HEK293 (cell line): ENCODE measurements around the gene JAM3.

ENCODE experiments used
- CTCF ChIA-PET: fragments of 350-600 bp; formaldehyde crosslinking; extraction: SDS; loops from one replicate; lab custom pipeline; 2021; ENCODE audit warnings: antibody characterized with exemption; lab: Yijun Ruan, JAX
- POLR2A ChIA-PET: fragments of 300-600 bp; formaldehyde crosslinking; extraction: SDS; loops from one replicate; lab custom pipeline; 2020; ENCODE audit warnings: antibody characterized with exemption, inconsistent platforms; lab: Yijun Ruan, JAX
- H3K27ac ChIP-seq: fragments of 200-500 bp; sonication (Bioruptor generic); 2 replicates; pipeline ENCODE4 v1.5.1; 2014; ENCODE audit warnings: low read depth, low read length, control low read depth, inconsistent platforms; ENCODE audit errors: extremely low read depth
- H3K36me3 ChIP-seq, 2 experiments: fragments of 200-500 bp in 1 of 2; sonication (Bioruptor generic) in 1 of 2; 1 replicate in 1 of 2; 2 replicates in 1 of 2; pipeline ENCODE4 v1.5.1; 2014 to 2017; ENCODE audit warnings: inconsistent platforms in 2 of 2, low read length in 2 of 2; ENCODE audit not compliant: control insufficient read depth in 2 of 2, insufficient read depth in 1 of 2
- H3K4me1 ChIP-seq: fragments of 200-500 bp; sonication (Bioruptor generic); 2 replicates; pipeline ENCODE4 v1.5.1; 2014; ENCODE audit warnings: mild to moderate bottlenecking, low read length, inconsistent platforms; ENCODE audit not compliant: control insufficient read depth, insufficient read depth
- H3K4me3 ChIP-seq: 2 replicates; pipeline ENCODE4 v1.5.1; 2011; ENCODE audit warnings: low read depth, mild to moderate bottlenecking, control low read depth, low read length, moderate library complexity
- H3K9me3 ChIP-seq: fragments of 200-500 bp; sonication (Bioruptor generic); 2 replicates; pipeline ENCODE4 v1.5.1; 2014; ENCODE audit warnings: low read depth, low read length, inconsistent platforms; ENCODE audit not compliant: control insufficient read depth, insufficient read depth
- GLI4 ChIP-seq: fragments of 450-650 bp; formaldehyde crosslinking; IDR thresholded peaks from 2 replicates; pipeline ENCODE4 v1.5.1; 2016; ENCODE audit warnings: missing biosample characterization, missing genetic modification characterization
- GLIS2 ChIP-seq: fragments of 450-650 bp; formaldehyde crosslinking; IDR thresholded peaks from 2 replicates; pipeline ENCODE4 v1.5.1; 2016; ENCODE audit warnings: missing biosample characterization, missing genetic modification characterization
- KLF17 ChIP-seq: fragments of 450-650 bp; formaldehyde crosslinking; IDR thresholded peaks from 2 replicates; pipeline ENCODE4 v1.5.1; 2016; ENCODE audit warnings: missing biosample characterization, missing genetic modification characterization
- RBAK ChIP-seq: fragments of 450-650 bp; formaldehyde crosslinking; IDR thresholded peaks from 2 replicates; pipeline ENCODE4 v1.5.1; 2016; ENCODE audit warnings: missing biosample characterization, missing genetic modification characterization
- REST ChIP-seq: fragments of 450-650 bp; formaldehyde crosslinking; IDR thresholded peaks from 2 replicates; pipeline ENCODE4 v1.5.1; 2016; ENCODE audit warnings: missing biosample characterization, missing genetic modification characterization
- SP7 ChIP-seq: fragments of 450-650 bp; formaldehyde crosslinking; IDR thresholded peaks from 2 replicates; pipeline ENCODE4 v1.5.1; 2016; ENCODE audit warnings: missing biosample characterization, missing genetic modification characterization
- YY2 ChIP-seq: fragments of 450-650 bp; formaldehyde crosslinking; IDR thresholded peaks from 2 replicates; pipeline ENCODE4 v1.5.1; 2016; ENCODE audit warnings: missing biosample characterization, missing genetic modification characterization
- ZBTB10 ChIP-seq: fragments of 450-650 bp; formaldehyde crosslinking; IDR thresholded peaks from 2 replicates; pipeline ENCODE4 v1.5.1; 2016; ENCODE audit warnings: missing biosample characterization, missing genetic modification characterization
- ZBTB17 ChIP-seq: fragments of 450-650 bp; formaldehyde crosslinking; IDR thresholded peaks from 2 replicates; pipeline ENCODE4 v1.5.1; 2016; ENCODE audit warnings: missing biosample characterization, missing genetic modification characterization
- ZBTB44 ChIP-seq: fragments of 450-650 bp; IDR thresholded peaks from 2 replicates; pipeline ENCODE4 v1.5.1; 2018; ENCODE audit warnings: missing biosample characterization, mild to moderate bottlenecking, missing genetic modification characterization
- ZBTB8A ChIP-seq: fragments of 450-650 bp; formaldehyde crosslinking; IDR thresholded peaks from 2 replicates; pipeline ENCODE4 v1.5.1; 2016; ENCODE audit warnings: missing biosample characterization, missing genetic modification characterization
- ZFHX2 ChIP-seq: fragments of 450-650 bp; formaldehyde crosslinking; conservative IDR thresholded peaks from 2 replicates; pipeline ENCODE4 v1.5.1; 2016; ENCODE audit warnings: missing biosample characterization, missing genetic modification characterization
- ZNF133 ChIP-seq: fragments of 450-650 bp; formaldehyde crosslinking; IDR thresholded peaks from 2 replicates; pipeline ENCODE4 v1.5.1; 2016; ENCODE audit warnings: missing biosample characterization, missing genetic modification characterization
- ZNF138 ChIP-seq: fragments of 450-650 bp; formaldehyde crosslinking; IDR thresholded peaks from 2 replicates; pipeline ENCODE4 v1.5.1; 2016; ENCODE audit warnings: missing biosample characterization, missing genetic modification characterization, borderline replicate concordance
- ZNF157 ChIP-seq: fragments of 450-650 bp; formaldehyde crosslinking; IDR thresholded peaks from 2 replicates; pipeline ENCODE4 v1.5.1; 2016; ENCODE audit warnings: missing biosample characterization, missing genetic modification characterization
- ZNF214 ChIP-seq: fragments of 450-650 bp; formaldehyde crosslinking; IDR thresholded peaks from 2 replicates; pipeline ENCODE4 v1.5.1; 2017; ENCODE audit warnings: missing biosample characterization, mild to moderate bottlenecking, missing genetic modification characterization, borderline replicate concordance
- ZNF223 ChIP-seq: fragments of 450-650 bp; formaldehyde crosslinking; IDR thresholded peaks from 2 replicates; pipeline ENCODE4 v1.5.1; 2016; ENCODE audit warnings: missing biosample characterization, missing genetic modification characterization
- ZNF362 ChIP-seq: fragments of 450-650 bp; formaldehyde crosslinking; IDR thresholded peaks from 2 replicates; pipeline ENCODE4 v1.5.1; 2016; ENCODE audit warnings: missing biosample characterization, missing genetic modification characterization
- ZNF488 ChIP-seq: fragments of 450-650 bp; formaldehyde crosslinking; IDR thresholded peaks from 2 replicates; pipeline ENCODE4 v1.5.1; 2016; ENCODE audit warnings: missing biosample characterization, missing genetic modification characterization
- ZNF501 ChIP-seq: fragments of 450-650 bp; formaldehyde crosslinking; IDR thresholded peaks from 2 replicates; pipeline ENCODE4 v1.5.1; 2016; ENCODE audit warnings: missing biosample characterization, missing genetic modification characterization
- ZNF529 ChIP-seq: fragments of 450-650 bp; formaldehyde crosslinking; IDR thresholded peaks from 2 replicates; pipeline ENCODE4 v1.5.1; 2017; ENCODE audit warnings: missing genetic modification characterization, missing biosample characterization; ENCODE audit not compliant: insufficient replicate concordance
- ZNF555 ChIP-seq: fragments of 450-650 bp; formaldehyde crosslinking; conservative IDR thresholded peaks from 2 replicates; pipeline ENCODE4 v1.5.1; 2017; ENCODE audit warnings: missing biosample characterization, mild to moderate bottlenecking, missing genetic modification characterization, inconsistent platforms
- ZNF558 ChIP-seq: fragments of 450-650 bp; formaldehyde crosslinking; IDR thresholded peaks from 2 replicates; pipeline ENCODE4 v1.5.1; 2016; ENCODE audit warnings: missing biosample characterization, missing genetic modification characterization
- ZSCAN18 ChIP-seq: fragments of 450-650 bp; formaldehyde crosslinking; IDR thresholded peaks from 2 replicates; pipeline ENCODE4 v1.5.1; 2016; ENCODE audit warnings: missing biosample characterization, missing genetic modification characterization

Gene JAM3

GRCh38 chr11:134050541-134051383, 18.1 kb upstream of the JAM3 start:
- POLR2A ChIA-PET, result interaction anchor here (1.0 to 1.2 kb wide), 3 partner anchors 18 to 123 kb away, joined by 3 to 6 read pairs (median 5); partner anchors contain the start of gene JAM3
- TF ChIP-seq GLIS2 (tag by site-specific recombination) (peak; percentile 98), ZNF488 (no peak), ZBTB44 (tag by site-specific recombination) (no peak), ZNF362 (tag by site-specific recombination) (no peak), ZSCAN18 (tag by site-specific recombination) (no peak), SP7 (tag by site-specific recombination) (no peak), ZNF555 (tag by site-specific recombination) (no peak), ZBTB8A (tag by site-specific recombination) (no peak), ZNF223 (tag by site-specific recombination) (no peak), REST (tag by site-specific recombination) (no peak), ZNF501 (tag by site-specific recombination) (0 out of 2 replicates have a peak, but pooled peaks have one; percentile 52), YY2 (tag by site-specific recombination) (no peak), RBAK (tag by site-specific recombination) (no peak), ZNF558 (tag by site-specific recombination) (no peak), GLI4 (tag by site-specific recombination) (no peak), ZNF529 (tag by site-specific recombination) (no peak), ZNF133 (tag by site-specific recombination) (no peak), ZNF157 (tag by site-specific recombination) (no peak), ZNF214 (tag by site-specific recombination) (no peak), ZBTB10 (tag by site-specific recombination) (0 out of 2 replicates have a peak, but pooled peaks have one; percentile 62), ZFHX2 (tag by site-specific recombination) (peak; percentile 46; the same call in 1 of the 2 replicates), ZNF138 (no peak), ZBTB17 (peak; percentile 17; the same call in 1 of the 2 replicates), KLF17 (tag by site-specific recombination) (0 out of 2 replicates have a peak, but pooled peaks have one; percentile 20)

More at GRCh38 chr11:134050541-134051383, 18.1 kb upstream of the JAM3 start:
- peak overlapping the region; percentile 22 for H3K4me3 ChIP-seq
- H3K36me3 ChIP-seq, result no peaks in the 10 kb centered on the region
- CTCF ChIA-PET, result interaction anchor here (0.5 to 3.1 kb wide), 39 partner anchors 8 to 1974 kb away, joined by 3 to 44 read pairs (median 4); no protein-coding TSS in a partner anchor
- H3K27ac ChIP-seq, result no peak overlapping the region
- no peaks in the 10 kb centered on the region for H3K9me3 ChIP-seq
- H3K4me1 ChIP-seq, result no peaks in the 10 kb centered on the region
